T47D (cell line): ENCODE results near the gene APOB.

ENCODE experiments used
- DNase-seq, 2 experiments: peaks; one replicate each; pipeline versions ENCODE4 v3.0.0 to v3.0.0-alpha.2; 2011 to 2012; ENCODE audit warnings: low read depth in 1 of 2, low spot score in 1 of 2
- JUND ChIP-seq: IDR thresholded peaks from 2 replicates; pipeline ENCODE4 v1.6.1; 2012; ENCODE audit warnings: low read depth
- in situ Hi-C: cut with HindIII; loops from 2 replicates; pipeline ENCODE4 v1.10.0; 2016; ENCODE audit warnings: low sequenced_read_pairs, low pct_unique_long_range_greater_than_20kb

Gene APOB

DNA sequence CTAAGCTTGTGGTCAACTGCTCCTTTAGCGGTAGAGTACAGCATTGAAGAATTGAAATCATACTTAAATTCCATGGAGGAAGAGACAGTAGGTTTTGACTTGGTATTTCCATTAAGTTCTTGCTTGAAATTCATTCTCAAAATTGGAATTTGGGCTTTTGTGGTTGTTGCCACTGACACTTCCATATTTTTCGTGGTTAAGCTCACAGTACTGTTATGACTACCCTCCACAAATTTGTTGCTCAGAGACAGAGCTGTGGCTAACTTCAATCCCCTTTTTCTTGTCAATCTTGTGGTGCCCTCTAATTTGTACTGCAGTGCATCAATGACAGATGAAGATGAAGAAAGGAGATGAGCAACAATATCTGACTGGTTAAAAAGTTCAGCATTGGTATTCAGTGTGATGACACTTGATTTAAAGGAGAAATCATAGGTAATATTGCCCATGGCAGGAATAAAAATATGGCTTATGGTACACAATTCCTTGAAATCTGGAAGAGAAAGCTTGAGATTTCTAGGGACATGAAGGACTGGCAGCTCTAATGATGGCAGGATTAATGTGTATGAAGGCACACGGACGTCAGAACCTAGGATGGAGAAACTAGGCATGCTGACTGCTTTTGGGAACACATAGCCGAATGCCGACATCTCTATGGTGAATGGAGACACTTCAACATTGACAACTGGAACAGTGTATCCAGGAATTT is 37.3 kb downstream of the APOB start:
- in situ Hi-C loops: no loop called here
- DNase-seq: no peak
- TF ChIP-seq JUND: no peak

DNA sequence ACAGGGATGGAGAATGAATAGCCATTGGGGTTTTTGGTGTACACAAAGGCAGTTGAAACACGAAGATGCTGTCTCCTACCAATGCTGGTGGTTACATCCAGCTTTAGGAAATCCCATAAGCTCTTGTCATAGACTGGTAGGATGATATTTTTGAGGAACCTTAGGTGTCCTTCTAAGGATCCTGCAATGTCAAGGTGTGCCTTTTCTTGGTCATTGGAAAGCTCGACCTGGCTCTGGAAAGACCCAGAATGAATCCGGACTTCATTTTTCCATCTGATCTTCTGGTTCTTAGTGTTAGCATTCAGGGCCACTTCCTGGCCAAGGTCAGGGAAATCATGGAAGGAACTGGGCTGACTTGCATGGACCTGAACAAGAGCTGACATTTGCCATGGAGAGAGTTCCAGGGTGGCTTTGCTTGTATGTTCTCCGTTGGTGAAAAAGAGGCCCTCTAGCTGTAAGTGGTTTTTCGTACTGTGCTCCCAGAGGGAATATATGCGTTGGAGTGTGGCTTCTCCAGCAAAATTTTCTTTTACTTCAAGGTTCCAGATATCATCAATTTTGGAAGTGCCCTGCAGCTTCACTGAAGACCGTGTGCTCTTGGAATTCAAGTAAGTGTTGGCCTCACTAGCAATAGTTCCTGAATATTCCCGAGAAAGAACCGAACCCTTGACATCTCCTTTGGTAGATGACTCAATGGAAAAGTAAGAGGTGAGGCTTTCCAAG is 38.0 kb downstream of the APOB start:
- TF ChIP-seq JUND: no peak
- in situ Hi-C loops: no loop called here

DNA sequence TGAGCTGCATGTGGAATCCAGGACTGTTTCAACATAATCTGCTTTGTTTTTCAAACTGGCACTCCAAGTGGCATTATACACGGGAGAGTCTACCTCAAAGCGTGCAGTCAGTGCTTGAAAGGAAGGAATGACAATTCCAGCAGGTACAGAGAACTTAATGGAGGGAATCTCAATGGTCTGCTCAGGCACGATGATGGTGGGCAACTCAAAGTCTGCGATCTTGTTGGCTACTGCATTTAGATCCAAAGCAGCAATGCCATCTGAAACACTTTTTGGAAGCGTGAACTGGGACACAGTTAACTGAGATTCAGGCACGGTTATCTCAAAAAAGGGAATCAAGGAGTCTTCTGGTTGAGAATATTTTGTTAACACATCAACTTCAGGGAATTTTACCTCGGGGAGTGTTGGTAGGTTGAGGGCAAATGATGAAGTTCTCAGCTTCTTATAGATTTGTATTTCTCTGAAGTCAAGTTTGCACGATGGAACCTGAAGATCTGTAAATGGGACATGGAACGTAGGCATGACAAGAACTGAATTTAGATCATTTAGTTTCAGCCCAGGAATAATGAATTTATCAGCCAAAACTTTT is 38.7 kb downstream of the APOB start:
- no peak for DNase-seq
- in situ Hi-C loops: no loop called here
- no peak for TF ChIP-seq JUND

More for the DNA sequence above, 38.0 kb downstream of the APOB start:
- DNase-seq: no peak

DNA sequence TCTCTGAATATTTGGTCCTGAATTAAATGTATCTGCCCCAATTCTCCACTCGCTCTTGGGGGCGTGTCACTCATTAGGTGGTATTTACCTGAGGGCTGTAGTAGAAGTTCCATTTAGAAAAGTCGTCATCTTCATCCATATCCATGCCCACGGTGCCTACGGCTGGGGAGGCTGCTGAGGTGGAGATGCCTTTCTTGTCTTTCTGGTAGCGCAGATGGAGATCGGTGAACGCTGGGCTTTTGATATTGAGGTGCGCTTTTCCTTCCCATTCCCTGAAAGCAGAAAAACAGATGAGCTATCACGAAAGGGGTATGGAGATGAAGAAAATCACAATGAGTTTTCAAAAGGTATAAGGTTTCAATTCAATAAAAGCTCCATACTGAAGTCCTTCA is 39.7 kb downstream of the APOB start:
- no peak for DNase-seq
- TF ChIP-seq JUND: no peak
- in situ Hi-C loops: no loop called here

DNA sequence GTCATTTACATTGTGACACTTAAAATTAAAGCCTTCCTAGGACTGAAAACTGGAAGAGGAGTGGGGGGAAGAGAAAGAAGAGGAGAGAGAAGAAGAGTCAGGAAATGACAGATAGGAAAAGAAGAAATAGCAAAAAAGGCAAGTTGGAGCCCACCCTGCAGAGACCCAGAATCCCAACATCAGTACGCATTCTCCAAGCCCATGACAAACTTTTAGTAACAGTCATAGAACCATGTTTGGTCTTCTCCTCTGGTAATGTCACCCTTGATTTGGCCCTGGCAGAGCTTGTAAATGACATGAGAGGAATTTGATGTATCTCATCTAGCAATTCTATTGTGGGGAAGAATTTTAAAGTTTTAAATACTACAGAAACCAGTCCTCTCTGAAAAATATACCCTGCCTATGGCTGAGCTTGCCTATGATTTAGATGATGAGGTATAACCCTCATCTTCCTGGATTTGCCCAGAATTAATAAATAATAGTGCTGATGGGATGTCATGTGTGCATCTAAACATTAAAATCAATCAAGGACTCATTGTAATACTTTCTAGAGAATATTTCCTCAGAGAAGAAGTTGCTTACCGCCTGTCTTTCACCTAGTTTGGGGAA is 40.2 kb downstream of the APOB start:
- DNase-seq: no peak
- in situ Hi-C loops: no loop called here
- TF ChIP-seq JUND: no peak

DNA sequence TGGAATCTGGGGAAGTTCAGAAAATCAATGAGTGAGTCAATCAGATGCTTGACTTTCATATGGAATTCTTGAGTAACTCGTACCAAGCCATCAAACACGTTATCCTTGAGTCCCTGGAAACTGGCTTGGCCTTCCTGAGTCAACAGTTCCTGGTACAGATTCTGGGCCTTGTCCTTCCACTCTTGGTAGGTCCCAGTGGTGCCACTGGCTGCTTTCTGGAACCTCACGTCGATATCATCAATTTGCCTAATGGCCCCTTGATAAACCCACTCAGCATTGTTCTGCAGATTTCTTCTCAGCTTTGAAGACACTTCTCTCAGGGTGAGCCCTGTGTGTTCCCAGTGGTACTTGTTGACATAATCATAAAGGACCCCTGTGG is 41.1 kb downstream of the APOB start:
- DNase-seq: no peak
- in situ Hi-C loops: no loop called here
- no peak for TF ChIP-seq JUND

DNA sequence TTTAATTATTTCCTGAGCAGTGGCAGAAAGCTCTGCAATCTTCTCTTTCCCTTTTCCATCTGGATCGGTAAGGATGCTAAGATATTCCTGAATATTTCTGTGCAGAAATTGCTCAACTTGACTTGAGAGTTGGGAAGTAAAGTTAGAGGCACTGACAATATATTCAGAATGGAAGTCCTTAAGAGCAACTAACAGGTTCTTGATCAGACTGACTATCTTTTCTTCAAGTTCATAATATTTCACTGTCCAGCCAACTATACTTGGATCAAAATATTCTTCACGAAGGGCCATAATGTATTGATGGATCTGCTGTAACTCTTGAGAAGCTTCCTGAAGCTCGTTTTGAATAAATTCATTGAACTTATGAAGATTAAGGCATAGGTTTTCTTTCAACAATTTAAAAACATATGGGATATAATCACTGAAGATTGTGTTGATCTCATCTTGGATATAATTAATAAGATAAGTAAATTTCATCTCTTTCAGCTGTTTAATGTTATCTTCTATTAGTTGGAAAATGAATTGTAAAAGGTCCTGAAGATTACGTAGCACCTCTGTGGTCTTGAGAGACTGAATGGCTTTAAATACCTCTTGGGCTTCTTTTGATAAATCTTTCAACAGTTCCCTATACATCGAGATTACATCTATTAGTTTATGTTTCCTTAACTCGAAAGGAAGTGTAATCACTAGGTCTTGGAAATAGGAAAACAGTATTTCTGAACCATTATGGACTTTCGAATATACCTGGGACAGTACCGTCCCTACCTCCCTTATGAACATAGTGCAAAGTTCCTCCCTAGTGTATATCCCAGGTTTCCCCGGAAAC is 41.7 kb downstream of the APOB start:
- no peak for TF ChIP-seq JUND
- in situ Hi-C loops: no loop called here
- no peak for DNase-seq

DNA sequence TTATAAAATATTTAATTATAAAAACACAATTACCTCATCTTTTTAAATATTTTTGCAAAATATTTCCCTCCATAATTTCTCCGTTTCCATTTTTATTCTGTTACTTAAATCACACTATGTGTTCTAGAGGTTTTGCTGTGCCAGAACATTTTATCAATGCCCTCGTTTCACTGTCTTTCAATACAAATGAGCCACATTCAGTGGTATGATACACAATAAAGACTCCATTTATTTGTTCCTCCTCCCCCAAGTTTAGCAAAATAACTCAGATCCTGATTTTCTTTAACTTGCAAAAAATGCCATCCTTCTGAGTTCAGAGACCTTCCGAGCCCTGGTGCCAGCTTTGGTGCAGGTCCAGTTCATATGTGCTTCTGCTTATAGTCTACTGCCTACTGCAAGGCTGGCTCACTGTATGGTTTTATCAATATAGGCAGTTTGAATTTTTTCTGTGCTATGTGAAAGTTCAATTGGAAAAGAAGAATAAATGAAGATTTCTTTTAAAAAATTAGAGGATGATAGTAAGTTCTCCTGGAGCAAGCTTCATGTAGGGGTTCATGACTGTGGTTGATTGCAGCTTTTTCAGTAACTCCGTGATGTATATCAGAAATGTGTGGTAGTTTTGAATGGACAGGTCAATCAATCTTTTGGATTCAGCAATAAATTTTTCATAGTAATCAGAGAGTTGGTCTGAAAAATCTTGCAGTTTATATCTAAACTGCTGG is 42.5 kb downstream of the APOB start:
- no peak for TF ChIP-seq JUND
- no peak for DNase-seq
- in situ Hi-C loops: no loop called here

DNA sequence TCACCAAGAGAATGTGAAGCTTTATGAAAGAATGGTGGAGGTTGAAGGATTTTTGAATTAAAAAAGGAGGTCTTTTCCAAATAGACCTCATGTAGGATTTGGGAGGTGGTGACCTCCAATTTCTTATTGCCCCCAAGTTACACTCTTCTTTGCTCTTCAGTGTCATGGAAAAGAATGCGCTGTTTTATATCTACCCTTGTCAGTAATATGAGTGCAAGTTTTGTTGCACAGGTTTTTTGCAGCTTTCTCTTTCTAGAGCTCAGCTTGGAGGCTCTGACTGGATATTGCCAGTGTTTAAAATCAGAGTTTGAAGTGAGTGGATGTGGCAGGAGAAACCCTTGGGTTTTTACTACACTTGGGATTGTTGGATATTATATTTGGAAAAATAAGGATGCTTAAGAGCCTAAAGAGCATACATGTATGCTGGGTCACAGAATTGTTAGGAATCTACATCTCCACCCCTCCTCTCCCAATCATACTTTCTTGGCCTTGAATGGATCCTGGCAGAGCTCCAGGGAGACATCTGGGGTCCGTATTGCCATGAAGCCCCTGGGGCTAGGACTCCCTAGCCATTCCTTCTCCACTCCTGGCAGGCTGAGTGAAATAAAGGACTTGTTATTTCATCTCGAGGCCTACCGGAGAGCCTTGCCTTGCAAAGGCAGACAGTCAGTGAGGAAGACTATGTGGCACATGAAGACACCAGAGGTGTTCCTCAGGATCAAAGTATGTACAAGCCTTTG is 43.8 kb downstream of the APOB start:
- DNase-seq: no peak
- in situ Hi-C loops: no loop called here
- TF ChIP-seq JUND: no peak

DNA sequence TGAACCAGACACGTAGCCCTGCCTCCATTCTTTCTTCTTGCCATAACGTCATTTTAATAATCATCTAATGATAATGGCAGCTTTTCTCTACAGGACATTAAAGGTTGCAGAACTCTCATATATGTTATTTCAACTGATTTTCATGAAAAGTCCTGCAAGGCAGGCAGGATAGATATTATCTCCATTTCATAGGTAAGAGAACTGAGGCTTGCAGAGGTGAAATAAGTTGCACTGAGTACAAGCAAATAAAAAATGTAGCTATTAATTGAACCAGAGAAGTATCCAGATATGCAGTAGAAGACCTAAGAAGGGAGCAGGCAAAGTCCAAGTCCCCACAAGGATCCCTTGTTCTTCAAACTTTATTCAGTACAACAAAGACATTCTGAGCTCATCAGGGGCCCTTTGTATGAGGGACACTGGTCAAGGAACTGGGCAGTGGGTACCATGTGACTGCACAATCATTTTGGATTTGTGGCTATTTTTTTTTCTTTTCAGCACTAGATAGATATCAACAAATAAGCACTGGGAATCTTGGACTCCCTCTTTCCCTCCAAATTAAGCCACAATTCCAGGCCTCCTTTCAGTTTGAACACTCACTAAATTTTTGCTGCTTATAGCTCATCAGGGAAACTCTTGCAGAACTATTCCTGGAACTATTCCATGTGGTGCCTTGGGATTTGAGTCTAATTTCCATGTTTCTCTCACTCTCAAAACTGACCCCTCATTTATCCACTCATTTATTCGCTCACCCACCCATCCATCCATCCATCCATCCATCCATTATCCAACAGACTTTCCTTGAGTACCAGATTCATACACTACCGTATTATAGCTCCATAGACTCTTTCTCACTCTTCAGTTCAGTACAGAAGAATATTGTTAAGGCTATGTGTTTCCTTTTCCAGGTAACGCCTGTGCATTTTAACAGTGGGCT is 44.6 kb downstream of the APOB start:
- no peak for TF ChIP-seq JUND
- in situ Hi-C loops: no loop called here
- no peak for DNase-seq
